HUES64 (cell line): ENCODE data around the gene SLC38A8.

Source experiments
- H3K27ac ChIP-seq: 2 replicates; pipeline ENCODE4 v1.7.0; 2013; ENCODE audit warnings: low read depth, low read length, inconsistent platforms
- H3K27me3 ChIP-seq: 2 replicates; pipeline ENCODE4 v1.6.1; 2013; ENCODE audit warnings: mild to moderate bottlenecking, low read length; ENCODE audit not compliant: insufficient read depth
- H3K36me3 ChIP-seq: 2 replicates; pipeline ENCODE4 v1.6.1; 2013; ENCODE audit warnings: mild to moderate bottlenecking, low read length; ENCODE audit not compliant: insufficient read depth
- H3K4me1 ChIP-seq: 2 replicates; pipeline ENCODE4 v1.6.1; 2013; ENCODE audit warnings: mild to moderate bottlenecking, low read length, moderate library complexity; ENCODE audit not compliant: insufficient read depth
- H3K4me3 ChIP-seq: 2 replicates; pipeline ENCODE4 v1.5.1; 2013; ENCODE audit warnings: mild to moderate bottlenecking, low read length, moderate library complexity
- H3K9ac ChIP-seq: 2 replicates; pipeline ENCODE4 v1.6.1; 2013; ENCODE audit warnings: mild to moderate bottlenecking, low read depth, low read length
- H3K9me3 ChIP-seq: 2 replicates; pipeline ENCODE4 v1.6.1; 2013; ENCODE audit warnings: low read depth, low read length; ENCODE audit not compliant: insufficient read depth
- WGBS: fragments of 150-250, 120-280 bp; methylation state at CpG from one replicate; pipeline ENCODE4 v1.1.7; 2013; ENCODE audit warnings: missing lambda C conversion rate; 5-methylcytosine and 5-hydroxymethylcytosine counted together

SLC38A8 gene

DNA sequence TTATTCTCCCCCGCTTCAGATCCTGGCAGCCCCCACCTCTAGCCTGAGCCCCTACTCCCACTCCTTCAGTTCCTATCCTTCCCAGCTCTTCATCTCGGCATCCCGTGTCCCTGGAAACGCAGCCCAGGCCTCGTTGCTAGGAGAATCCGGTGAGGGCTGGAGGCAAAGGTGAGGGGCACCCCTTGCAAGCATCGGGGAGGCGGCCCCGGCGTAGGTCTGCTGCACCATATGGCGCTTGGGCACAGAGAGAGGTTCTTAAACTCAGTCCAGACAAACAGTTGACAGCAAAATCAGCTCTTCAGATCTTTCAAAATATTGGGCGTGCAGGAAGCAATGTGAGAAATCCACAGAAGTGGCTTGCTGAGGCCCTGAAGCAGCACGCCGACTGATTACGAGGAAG lies 15.0 kb downstream of the SLC38A8 start:
- Histone ChIP-seq H3K4me3 (no peak overlapping the region), H3K36me3 (no peaks in the 10 kb centered on the region), H3K27ac (no peak overlapping the region), H3K27me3 (no peaks in the 10 kb centered on the region), H3K4me1 (no peaks in the 10 kb centered on the region), H3K9ac (no peak overlapping the region), H3K9me3 (no peaks in the 10 kb centered on the region)
- 93% methylated on average over 15 of the region's 15 CpGs for WGBS

DNA sequence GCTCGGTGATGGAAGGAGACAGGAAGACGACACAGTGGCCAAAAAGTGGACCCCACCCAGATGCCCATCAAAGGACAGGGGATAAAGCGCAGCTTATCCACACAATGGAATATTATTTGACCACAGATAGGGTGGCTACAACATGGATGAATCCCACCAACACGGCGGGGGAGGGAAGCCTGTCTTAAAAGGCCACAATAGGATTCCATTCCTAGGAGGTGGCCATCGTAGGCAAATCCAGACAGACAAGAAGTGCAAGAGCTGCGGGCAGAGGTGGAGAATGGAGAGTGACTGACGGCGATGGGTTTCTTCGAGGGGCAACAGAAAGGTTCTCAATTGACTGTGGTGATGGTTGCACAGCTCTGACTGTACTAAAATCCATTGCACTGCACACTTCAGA lies 16.0 kb downstream of the SLC38A8 start:
- H3K27ac ChIP-seq, result no peak overlapping the region
- H3K27me3 ChIP-seq, result no peaks in the 10 kb centered on the region
- 82% methylated on average over 10 of the region's 10 CpGs for WGBS
- no peaks in the 10 kb centered on the region for H3K36me3 ChIP-seq
- H3K4me1 ChIP-seq, result no peaks in the 10 kb centered on the region
- no peak overlapping the region for H3K4me3 ChIP-seq
- H3K9ac ChIP-seq, result no peak overlapping the region
- peaks cover 3% of the 10 kb centered on the region; the same call in 1 of the 2 replicates for H3K9me3 ChIP-seq

DNA sequence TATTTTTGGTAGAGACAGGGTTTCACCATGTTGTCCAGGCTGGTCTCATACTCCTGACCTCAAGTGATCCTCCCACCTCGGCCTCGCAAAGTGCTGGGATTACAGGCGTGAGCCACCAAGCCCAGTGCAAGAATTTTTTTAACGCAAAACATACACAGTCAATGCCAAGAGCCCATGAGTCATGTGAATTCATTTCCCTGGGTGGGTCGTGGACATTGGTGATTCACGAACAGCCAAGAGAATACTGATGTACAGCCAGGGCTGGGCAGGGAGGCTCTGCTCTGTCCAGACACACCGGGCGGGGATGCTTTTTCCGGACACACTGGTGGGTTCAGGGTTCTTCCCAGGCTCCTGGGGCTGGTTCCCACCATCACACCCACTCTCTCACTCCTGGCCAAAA lies 17.7 kb downstream of the SLC38A8 start:
- H3K4me1 ChIP-seq, result no peaks in the 10 kb centered on the region
- H3K9me3 ChIP-seq, result peaks cover 11% of the 10 kb centered on the region; the same call in 1 of the 2 replicates
- no peaks in the 10 kb centered on the region for H3K36me3 ChIP-seq
- 92% methylated on average over 9 of the region's 9 CpGs for WGBS
- no peak overlapping the region for H3K9ac ChIP-seq
- H3K4me3 ChIP-seq, result no peak overlapping the region
- no peak overlapping the region for H3K27ac ChIP-seq
- no peaks in the 10 kb centered on the region for H3K27me3 ChIP-seq

DNA sequence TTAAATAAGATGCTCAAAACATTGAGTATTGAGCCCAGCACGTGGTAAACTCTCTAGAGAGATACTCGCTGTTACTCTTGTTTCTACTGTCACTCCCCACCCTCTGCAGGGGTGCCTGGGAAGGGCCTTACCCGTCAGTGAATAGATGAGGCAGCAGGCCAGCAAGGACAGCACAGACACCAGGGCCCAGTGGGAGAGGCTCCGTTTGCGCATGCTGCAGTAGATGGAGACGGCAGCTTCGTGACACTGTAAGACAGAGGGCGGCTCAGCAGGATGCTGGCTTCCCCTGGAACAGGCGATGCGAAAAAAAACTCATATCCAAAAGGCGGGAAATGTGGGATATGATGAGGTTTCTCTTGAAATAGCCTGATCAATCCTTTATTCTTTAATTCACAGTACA lies 20.0 kb downstream of the SLC38A8 start:
- Histone ChIP-seq H3K36me3 (no peaks in the 10 kb centered on the region), H3K27me3 (no peaks in the 10 kb centered on the region), H3K9me3 (peaks cover 11% of the 10 kb centered on the region; the same call in 1 of the 2 replicates), H3K9ac (no peak overlapping the region), H3K4me3 (no peak overlapping the region), H3K27ac (no peak overlapping the region), H3K4me1 (no peaks in the 10 kb centered on the region)
- 73% methylated on average over 8 of the region's 11 CpGs for WGBS

DNA sequence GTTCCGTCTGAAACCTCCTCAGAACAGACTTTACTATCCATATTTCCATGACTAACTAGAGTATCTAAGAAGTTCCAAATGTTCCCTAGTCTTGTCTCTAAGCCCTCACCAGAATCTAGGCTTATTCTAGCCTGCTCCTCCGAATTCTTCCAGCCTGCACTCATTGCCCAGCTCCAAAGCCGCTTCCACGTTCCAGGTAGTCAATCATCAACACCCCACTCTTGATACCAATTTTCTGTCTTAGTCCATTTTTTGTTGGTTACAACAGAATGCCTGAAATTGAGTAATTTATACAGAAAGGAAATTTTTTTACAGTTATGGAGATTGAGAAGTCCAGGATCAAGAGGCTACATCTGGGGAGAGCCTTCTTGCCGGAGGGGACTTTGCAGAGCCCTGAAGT lies 21.1 kb downstream of the SLC38A8 start:
- no peaks in the 10 kb centered on the region for H3K27me3 ChIP-seq
- no peaks in the 10 kb centered on the region for H3K36me3 ChIP-seq
- peaks cover 11% of the 10 kb centered on the region; the same call in 1 of the 2 replicates for H3K9me3 ChIP-seq
- no peak overlapping the region for H3K27ac ChIP-seq
- no peaks in the 10 kb centered on the region for H3K4me1 ChIP-seq
- 81% methylated on average over 5 of the region's 5 CpGs for WGBS
- H3K4me3 ChIP-seq, result no peak overlapping the region
- H3K9ac ChIP-seq, result no peak overlapping the region

DNA sequence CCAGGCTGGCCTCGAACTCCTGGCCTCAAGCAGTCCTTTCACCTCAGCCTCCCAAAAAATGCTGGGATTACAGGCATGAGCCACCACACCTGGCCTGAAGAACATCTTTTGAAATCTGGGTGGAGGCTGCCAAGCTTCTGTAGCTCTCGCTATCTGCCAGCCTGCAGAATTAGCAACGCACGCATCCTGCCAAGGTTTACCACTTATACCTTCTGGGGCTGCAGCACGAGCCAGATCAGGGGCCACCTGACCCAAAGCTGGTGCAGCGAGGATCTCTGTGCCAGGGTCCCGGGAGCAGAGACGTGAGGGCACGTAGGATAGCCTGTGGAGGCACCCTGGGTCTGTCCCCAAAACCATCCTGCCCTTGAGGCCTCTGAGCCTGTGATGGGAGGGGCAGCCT lies 22.2 kb downstream of the SLC38A8 start:
- Histone ChIP-seq H3K27ac (no peak overlapping the region), H3K4me1 (no peaks in the 10 kb centered on the region), H3K27me3 (no peaks in the 10 kb centered on the region), H3K4me3 (no peak overlapping the region), H3K9ac (no peak overlapping the region), H3K36me3 (no peaks in the 10 kb centered on the region), H3K9me3 (peaks cover 11% of the 10 kb centered on the region; the same call in 1 of the 2 replicates)
- WGBS, result 94% methylated on average over 9 of the region's 9 CpGs

DNA sequence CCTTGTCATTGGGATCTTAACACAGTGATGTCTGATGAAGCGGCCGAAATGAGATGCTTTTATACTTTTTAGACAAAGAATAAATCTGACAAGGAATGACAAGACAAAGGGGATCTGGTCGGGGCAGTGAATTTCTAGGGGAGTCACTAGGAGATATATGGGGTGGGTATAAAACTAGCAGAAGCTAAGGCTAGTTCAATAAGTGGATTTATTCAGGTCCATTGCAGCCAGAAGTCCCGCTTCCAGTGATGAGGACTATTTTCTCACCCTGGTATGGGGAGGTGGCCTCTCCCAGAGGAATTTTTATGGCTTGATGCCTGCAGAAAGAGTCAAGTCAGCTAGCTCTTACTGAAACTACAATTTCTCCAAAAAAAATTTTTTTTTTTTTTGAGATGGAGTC lies 23.9 kb downstream of the SLC38A8 start:
- 94% methylated on average over 4 of the region's 4 CpGs for WGBS
- Histone ChIP-seq H3K4me3 (no peak overlapping the region), H3K27me3 (no peaks in the 10 kb centered on the region), H3K4me1 (no peaks in the 10 kb centered on the region), H3K9ac (no peak overlapping the region), H3K9me3 (peaks cover 11% of the 10 kb centered on the region; the same call in 1 of the 2 replicates), H3K27ac (no peak overlapping the region), H3K36me3 (no peaks in the 10 kb centered on the region)

DNA sequence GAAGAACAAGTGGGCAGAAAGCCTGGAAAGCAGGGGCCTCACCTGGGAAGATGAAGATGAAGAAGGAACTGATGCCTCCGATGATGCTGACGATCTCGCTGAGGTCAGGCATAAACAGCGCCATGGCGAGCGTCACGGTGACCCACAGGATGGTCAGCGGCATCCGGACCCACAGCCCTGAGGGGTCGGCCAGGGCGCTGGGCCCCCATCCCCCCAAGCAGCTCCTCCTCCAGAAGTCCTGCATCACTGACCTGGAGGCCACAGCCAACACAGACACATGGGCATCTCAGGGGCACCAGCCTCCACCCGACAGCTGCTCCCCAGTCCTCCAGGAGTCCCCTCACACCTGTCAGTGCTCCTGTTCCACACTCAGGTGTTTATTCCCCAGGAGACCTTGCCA lies 26.1 kb downstream of the SLC38A8 start:
- H3K9me3 ChIP-seq, result peaks cover 6% of the 10 kb centered on the region; the same call in 1 of the 2 replicates
- 95% methylated on average over 12 of the region's 12 CpGs for WGBS

DNA sequence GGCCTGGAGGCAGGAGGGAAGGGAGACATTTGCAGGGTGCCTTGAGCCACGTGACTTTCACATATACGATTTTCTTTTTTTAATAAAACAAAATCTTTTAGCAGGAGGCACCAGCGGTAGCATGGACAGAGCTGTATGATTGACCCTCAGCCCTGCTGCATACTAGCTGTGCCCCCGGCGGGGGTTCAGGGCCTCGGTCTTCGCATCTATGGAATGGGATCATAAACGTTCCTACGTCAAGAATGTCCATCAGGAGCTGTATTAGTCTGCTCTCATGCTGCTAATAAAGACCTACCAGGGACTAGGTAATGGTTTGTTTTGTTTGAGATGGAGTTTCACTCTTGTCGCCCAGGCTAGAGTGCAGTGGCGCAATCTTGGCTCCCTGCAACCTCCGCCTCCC lies 27.2 kb downstream of the SLC38A8 start:
- H3K27me3 ChIP-seq, result no peaks in the 10 kb centered on the region
- H3K27ac ChIP-seq, result no peak overlapping the region
- H3K9ac ChIP-seq, result no peak overlapping the region
- H3K36me3 ChIP-seq, result no peaks in the 10 kb centered on the region
- H3K9me3 ChIP-seq, result no peaks in the 10 kb centered on the region
- 93% methylated on average over 12 of the region's 12 CpGs for WGBS
- H3K4me1 ChIP-seq, result no peaks in the 10 kb centered on the region
- no peak overlapping the region for H3K4me3 ChIP-seq

More for the DNA sequence above, 26.1 kb downstream of the SLC38A8 start:
- Histone ChIP-seq H3K4me1 (no peaks in the 10 kb centered on the region), H3K27ac (no peak overlapping the region), H3K4me3 (no peak overlapping the region), H3K36me3 (no peaks in the 10 kb centered on the region), H3K9ac (no peak overlapping the region), H3K27me3 (no peaks in the 10 kb centered on the region)

DNA sequence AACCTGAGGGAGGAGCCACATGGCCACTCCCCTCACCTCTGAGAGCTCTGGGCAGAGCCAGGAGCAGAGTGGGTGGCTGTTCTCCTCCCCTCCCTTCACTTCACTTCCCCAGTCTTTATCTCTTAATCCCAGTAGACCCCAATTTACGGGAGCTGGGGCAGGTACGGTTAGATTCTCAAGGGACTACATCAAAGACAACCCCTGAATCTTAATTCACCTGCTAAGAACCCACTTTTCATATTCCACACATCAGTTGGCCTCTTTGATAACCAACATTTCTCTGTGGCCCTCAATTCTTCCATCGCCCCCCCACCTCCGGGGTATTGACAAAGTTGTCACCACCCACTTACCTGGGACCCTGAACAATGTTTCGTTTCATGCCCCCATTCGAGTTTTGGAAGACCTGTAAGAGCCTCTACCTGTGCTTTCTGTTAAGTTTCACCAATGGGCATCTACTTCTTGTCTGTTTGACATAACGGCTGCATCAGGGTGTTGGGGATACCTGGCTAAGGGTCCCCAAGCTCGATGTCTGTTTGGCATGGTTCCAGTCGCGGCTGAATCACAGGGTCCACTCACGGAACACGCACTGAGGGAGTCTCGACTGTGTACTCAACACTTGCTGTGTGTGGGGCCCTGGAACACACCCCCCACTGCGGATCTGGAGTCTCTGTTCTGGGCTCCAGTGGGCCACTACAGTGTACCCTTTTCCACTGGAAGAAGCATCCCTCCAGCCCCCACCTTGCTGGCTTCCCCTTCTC lies 27.8 kb downstream of the SLC38A8 start:
- no peak overlapping the region for H3K27ac ChIP-seq
- 84% methylated on average over 14 of the region's 14 CpGs for WGBS
- no peaks in the 10 kb centered on the region for H3K36me3 ChIP-seq
- H3K4me1 ChIP-seq, result no peaks in the 10 kb centered on the region
- H3K9me3 ChIP-seq, result no peaks in the 10 kb centered on the region
- H3K9ac ChIP-seq, result no peak overlapping the region
- no peak overlapping the region for H3K4me3 ChIP-seq
- H3K27me3 ChIP-seq, result no peaks in the 10 kb centered on the region

DNA sequence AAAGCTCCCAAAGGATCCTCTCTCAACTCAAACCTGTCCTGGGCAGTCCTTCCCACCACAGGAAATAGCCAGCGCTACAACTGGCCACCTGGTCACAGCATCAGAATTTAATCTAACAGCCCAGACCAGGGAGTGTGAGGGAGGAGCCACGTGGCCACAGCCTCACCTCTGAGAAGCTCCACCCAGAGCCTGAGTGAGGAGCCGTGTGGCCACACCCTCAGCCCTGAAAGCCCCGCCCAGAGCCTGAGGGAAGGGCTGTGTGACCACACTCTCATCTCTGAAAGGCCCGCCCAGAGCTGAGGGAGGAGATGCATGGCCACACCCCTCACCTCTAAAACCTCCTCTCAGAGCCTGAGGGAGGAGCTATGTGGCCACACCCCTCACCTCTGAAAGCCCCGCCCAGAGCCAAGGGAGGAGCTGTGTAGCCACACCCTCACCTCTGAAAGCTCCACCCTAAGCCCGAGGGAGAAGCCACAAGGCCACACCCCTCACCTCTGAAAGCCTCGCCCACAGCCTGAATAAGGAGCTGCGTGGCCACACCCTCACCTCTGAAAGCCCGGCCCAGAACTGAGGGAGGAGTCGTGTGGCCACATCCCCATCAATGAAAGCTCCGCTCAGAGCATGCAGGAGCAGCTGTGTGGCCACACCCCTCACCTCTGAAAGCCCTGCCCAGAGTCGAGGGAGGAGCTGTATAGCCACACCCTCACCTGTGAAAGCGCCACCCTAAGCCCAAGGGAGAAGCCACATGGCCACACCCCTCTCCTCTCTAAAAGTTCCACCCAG lies 28.6 kb downstream of the SLC38A8 start:
- no peaks in the 10 kb centered on the region for H3K4me1 ChIP-seq
- no peaks in the 10 kb centered on the region for H3K36me3 ChIP-seq
- no peaks in the 10 kb centered on the region for H3K27me3 ChIP-seq
- H3K9ac ChIP-seq, result no peak overlapping the region
- no peaks in the 10 kb centered on the region for H3K9me3 ChIP-seq
- H3K27ac ChIP-seq, result no peak overlapping the region
- no peak overlapping the region for H3K4me3 ChIP-seq
- 15% methylated on average over 14 of the region's 14 CpGs for WGBS
